GM18507 (cell line): ENCODE results near the gene GALNT13.

Source experiments
- DNase-seq: peaks from one replicate; pipeline ENCODE4 v3.0.0; 2011; ENCODE audit warnings: low read depth; ENCODE audit not compliant: insufficient read length; ENCODE audit errors: extremely low spot score
- FAIRE-seq: peaks from 2 replicates; lab custom pipeline; 2011; peaks lifted over from hg19 to GRCh38; lab: Jason Lieb, UNC

The GALNT13 gene

DNA sequence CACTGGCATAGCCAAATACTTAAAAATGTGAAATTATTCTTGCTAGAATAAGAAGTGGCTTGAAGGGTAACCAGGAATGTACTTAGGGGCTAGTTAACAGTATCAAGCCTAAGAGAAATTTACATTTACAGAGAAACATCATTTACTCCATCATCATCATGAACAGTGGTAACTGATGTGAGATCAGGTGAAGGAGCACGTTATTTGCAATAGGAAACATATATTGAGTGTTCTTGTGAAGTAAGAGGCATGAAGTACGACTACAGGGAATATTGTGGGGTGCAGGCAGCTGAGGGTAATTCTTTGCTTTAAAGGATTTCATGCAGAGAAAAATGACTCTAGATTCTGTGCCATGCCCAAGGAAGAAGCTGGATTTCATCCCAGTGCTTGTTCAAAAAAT, 220.8 kb downstream of the GALNT13 start:
- DNase-seq (no peak), FAIRE-seq (no peak)

DNA sequence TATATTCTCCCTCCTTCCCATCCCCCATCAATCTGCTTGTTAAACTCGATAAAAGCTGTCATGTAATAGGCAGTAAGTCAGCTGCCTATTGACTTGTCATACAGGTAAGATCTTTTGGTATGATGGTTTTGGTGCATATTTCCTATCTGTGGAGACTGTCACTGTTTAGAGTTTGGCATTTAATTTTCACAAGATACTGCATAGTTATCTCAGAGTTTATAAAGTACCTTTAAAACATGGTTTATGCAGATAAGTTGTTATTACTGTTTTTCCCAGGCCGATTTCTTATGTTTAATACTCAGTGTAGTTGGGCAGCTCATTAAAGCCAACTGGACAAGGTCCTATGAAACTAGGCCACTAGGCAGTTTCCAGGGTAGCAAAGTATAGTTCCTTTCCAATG, 222.1 kb downstream of the GALNT13 start:
- DNase-seq (no peak), FAIRE-seq (no peak)

DNA sequence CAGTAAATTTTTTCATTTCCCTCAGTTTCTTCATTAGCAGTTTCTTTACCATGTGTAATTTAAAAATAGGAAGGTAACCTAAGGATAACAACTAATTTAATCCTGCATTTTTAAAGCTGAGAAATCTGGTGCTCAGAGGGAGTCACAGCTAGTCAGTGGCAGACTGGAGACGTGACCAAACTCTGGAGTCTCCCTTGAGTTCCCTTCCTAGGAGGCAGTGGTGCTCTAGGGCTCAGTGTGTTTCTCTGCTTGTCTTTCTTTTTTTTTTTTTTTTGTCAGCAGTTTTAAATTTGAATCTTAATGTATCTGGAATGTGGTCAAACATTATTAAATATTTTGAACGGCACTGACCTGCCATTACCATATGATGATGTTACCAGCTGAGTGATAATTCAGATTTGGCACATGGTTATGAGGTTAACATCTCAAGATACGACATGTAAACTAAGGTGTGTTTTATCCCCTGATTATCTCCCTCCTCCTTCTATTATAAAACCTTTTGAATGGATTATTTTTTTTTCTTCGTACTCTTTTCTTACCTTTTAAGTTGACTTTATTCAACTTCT, 226.2 kb downstream of the GALNT13 start:
- no peak for DNase-seq
- FAIRE-seq, result no peak

DNA sequence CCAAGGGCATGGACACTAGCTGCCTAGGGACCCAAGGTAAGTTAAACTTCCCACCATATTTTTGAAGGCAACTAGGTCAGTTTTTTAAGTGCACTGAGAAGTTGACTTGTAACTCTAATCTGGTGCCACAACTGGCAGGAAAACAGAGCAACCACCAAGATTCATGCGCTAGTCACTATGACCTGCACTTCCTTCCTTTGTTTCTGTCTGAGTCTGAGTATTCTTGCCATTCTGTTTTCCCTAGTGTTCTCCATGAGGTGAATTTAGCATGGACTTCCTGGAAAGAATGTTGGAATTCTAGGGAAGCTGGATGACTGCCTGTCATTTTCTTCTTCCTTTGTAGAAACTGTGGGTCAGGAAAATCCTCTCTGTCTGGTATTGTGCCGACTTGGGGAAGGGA, 249.0 kb downstream of the GALNT13 start:
- no peak for FAIRE-seq
- DNase-seq, result no peak

DNA sequence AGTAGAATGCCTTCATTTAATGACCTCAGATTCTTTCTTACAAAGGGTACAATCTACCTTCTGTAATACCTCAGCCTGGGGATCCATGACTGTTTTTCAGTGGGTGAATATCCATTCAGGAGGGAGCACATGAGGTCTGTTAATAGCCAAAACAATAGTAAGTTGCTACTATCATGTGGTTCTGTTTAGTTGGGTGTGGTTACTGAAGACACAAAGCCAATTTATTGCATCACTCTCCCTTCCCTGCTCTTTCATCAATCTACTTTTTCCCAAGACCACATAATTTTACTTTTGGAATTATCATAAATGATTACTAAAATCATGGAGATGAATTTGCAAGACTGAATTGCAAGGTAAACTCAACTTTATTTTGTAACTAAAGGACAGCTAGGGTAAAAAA, 254.2 kb downstream of the GALNT13 start:
- no peak for DNase-seq
- FAIRE-seq, result no peak

DNA sequence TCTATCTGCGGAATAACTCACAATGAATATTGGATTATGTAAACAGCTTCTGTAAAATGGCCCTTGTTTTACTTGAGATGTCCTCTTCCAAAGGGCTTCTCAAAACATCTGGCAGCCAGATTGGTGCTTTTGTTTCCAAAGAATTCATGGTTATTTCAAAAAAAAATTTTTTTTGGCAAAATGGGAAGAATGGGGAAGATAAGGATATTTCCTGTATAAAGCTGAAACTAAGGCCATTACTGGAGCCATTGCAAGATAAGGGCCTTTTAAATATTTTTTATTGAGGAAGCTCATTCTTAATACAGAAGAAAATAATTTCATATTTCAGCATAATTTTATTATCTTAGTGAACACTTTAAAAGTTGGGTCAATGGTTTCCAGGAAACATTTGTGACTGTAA, 259.1 kb downstream of the GALNT13 start:
- no peak for FAIRE-seq
- no peak for DNase-seq

DNA sequence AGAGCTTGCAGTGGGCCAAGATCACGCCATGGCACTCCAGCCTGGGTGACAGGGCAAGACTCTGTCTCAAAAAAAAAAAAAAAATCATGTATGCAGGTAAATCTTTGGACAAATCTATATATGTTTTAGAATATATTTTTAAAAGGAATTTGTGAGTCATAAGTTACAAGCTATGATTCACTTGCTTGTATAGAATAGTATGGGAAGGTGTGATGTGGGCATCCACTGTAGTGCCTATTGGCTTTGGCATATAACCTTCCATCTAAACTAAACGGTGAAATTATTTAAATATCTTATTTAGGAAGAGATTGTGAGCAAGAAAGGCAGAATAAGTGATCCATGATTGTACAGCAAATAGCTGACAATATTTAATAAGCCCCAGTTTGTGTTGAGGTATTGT, 261.1 kb downstream of the GALNT13 start:
- FAIRE-seq, result no peak

DNA sequence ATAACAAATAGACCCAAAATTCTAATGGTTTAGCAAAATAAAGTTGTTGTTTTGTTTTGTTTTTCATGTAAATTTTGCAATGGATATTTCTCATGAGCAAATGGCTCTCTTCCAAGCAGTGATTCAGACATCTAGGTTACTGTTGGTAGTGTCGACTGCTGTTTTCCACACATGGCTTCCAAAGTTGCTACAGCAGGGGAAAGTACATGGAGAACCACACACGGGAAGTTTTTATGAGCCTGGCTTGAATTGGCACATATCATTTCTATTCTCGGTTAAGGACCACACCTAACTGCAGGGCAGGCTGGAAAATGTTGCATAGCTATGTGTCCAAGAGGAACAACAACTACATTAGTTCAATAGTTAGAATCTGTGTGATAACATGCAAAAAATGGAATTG, 262.1 kb downstream of the GALNT13 start:
- DNase-seq (no peak), FAIRE-seq (no peak)

More for the DNA sequence above, 261.1 kb downstream of the GALNT13 start:
- no peak for DNase-seq

DNA sequence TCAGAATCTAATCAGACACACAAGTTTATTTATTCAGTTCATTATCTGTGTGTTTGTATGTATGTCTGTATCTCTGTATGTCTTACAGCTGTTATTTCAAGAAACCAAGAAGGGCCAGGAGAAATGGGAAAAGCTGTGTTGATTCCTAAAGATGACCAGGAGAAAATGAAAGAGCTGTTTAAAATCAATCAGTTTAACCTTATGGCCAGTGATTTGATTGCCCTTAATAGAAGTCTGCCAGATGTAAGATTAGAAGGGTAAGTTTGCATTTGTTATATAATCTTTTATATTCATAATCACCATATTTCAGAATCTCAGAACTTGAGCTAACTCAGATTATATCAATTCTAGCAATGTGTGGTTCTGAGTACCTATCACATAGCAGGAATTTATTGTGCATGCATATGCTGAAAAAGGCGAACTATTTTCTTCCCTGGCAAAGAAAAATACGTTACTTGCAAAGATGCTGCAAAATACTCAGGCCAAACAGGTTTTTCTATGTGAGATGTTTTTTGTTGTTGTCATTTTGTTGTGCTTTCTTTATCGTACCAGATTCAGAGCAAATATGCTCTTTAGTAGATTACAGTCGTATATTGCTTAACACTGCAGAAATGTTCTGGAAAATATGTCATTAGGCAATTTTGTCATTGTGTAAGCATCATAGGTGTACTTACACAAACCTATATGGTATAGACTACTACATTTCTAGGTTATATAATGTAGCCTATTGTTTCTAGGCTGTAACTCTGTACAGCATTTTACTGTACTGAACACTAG, 268.7 kb downstream of the GALNT13 start:
- DNase-seq, result no peak
- no peak for FAIRE-seq

DNA sequence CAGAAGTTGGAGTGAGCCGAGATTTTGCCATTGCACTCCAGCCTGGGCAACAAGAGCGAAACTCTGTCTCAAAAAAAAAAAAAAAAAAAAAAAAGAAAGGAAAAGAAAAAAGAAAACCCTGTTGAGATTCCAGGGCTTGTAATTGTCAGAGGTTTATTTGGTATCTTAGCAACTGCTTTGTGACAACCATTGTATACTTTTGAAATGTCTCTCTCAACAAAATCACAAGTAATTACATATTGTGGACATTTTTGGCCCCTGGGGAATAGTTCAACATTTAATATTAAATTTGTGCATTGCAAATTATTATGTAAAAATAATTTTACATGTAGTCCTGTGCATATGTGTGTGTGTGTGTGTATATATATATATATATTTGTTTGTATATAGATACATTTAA, 270.8 kb downstream of the GALNT13 start:
- DNase-seq, result no peak
- FAIRE-seq, result no peak

DNA sequence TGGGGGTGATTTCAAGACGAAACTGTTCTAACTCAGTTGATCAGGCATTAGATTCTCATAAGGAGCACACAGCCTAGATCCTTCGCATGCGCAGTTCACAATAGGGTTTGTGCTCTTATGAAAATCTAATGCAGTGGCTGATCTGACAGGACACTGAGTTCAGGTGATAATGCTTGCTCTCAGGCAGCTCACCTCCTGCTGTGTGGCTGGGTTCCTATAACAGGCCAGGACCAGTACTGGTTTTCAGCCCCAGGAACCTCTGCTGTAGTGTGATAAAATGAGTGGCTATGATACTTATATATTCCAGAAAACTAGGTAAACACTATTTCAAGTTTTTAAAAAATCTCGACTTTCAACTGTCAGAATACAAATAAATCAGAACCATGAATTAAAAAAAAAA, 271.4 kb downstream of the GALNT13 start:
- FAIRE-seq (no peak), DNase-seq (no peak)

DNA sequence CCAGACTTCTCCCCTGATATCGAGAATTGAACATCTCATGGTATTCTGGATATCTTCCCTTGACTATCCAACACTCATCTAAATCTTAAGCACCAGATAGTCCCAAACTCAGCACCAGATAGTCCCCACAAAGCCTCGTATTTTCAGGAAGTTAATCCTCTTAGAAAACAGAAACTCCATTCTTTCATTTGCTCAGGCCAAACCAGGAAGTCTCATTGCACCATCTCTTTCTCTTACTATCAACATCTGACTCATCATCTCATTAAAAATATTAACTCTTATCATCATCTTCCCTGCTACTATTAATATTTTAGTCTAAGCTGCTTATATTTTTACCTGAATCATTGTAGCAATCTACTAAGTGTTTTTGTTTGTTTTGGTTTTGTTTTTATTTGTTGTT, 286.4 kb downstream of the GALNT13 start:
- no peak for FAIRE-seq
- no peak for DNase-seq

DNA sequence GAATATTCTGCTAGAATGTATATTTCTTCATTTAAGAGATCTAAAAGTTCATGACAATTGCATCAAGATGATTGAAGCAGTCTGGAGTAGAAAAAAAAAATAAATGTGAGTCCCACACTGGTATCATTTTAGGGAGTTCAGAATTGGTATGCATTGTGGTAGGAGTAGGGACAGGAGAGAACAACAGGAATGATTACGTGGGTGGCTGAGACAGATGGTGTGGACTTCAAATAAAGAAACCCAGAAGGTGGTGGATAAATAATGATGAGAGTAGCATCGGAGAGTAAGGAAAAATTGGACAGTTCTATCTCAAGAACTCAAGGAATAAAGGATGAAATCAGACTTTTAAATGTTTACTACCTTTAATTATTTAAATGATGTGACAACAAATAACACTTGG, 289.6 kb downstream of the GALNT13 start:
- no peak for DNase-seq
- FAIRE-seq, result no peak

DNA sequence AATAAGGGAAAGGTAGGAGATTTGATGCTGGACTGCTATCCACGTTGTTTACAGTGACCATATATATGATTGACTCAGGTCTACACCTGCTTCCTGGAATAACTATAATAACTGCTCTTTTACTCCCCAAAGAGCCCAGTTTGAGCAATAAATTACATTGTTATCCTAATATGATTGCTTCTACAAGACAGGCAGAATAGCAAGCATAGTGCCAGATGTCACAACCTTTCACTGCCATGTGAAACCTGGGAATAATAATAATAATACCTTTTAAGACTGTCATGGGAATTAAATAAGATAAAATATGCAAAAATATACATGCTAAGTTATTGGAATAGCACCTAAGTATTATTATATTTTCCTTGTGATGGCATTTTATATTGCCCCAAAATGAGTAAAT, 298.7 kb downstream of the GALNT13 start:
- no peak for DNase-seq
- FAIRE-seq, result no peak

DNA sequence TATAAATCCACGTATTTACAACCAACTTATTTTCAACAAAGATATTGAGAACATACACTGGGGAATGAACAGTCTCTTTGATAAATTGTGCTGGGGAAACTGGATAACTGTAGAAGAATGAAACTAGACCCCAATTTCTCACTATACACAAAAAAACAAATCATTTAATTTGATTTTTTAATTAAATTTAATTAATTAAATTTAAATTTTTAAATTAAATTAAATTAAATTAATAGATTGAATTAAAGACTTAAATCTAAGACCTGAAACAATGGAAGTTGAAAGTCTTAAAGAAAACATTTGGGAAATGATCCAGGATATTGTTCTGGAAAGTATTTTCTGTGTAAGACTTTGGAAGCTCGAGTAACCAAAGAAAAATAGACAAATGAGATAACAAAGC, 301.4 kb downstream of the GALNT13 start:
- FAIRE-seq (no peak), DNase-seq (no peak)

DNA sequence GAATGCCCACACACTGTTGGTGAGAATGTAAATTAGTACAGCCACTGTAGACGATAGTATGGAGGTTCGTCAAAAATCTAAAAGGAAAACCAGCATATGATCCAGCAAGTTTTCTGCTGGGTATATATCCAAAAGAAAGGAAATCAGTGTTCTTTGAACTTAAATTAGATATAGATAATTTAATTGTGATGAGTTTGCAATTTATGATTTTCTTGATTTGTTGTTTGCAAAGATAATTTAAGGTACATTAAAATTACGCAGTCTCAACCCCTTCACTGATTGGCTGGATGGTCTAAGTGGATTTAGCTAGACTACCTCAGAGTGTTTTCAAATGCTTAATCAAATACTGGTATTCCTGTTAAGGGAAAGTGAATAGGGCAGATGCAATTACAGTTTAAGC, 302.2 kb downstream of the GALNT13 start:
- DNase-seq (no peak), FAIRE-seq (no peak)

DNA sequence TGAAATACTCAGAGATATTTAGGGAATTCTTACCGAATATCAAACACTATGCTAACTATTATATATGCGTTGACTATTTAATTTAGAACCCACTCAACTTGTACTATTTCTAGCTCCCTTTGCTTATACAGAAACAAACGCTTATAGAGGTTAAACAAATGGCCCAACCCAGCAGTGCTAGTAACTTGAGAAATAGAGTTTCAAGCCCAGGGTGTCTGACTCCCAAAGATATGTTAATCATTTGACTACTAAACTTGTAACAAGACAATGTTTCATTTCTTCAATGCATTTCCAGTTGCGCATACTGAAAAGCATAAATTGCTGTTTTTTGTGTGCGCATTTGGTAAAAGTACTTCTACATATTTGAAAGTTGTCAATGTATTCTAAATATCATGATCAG, 310.3 kb downstream of the GALNT13 start:
- DNase-seq, result no peak
- FAIRE-seq, result no peak

DNA sequence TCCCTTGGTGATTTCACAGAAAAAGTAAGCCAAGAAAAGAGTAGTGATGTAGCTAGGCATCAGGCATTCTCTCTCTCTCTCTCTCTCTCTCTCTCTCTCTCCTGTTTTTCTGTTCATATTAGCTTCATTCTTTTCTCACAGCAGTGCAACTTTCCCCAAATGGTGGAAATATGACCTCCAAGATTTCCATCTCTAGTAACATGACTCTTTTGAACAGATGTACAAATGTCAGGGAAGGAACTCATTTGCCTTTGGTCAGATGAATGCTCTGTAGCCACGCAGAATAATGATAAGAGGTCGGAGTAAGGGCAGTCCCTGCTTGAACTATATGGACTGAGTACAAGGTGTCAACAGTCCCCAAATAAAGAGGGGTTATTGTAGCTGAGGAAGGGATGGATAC, 316.2 kb downstream of the GALNT13 start:
- DNase-seq, result no peak
- no peak for FAIRE-seq

DNA sequence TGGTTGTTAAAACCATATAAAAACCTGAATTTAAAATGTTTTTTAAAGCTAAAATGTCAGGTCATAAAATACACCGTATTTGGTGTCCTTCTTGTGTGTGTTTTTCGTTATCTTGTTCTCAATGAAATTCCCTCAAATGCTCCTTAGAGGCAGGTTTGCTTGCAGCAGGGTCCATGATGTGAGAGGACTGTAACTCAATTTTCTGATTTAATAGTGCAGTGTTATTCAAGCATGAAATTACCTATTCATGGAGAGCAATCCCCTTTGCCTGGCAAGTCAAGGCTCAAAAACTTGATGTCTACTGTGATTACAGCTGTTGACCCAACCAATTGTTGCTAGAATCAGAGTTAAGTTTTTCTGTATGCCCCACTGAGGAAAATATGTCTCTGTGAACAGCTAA, 318.2 kb downstream of the GALNT13 start:
- FAIRE-seq (no peak), DNase-seq (no peak)

DNA sequence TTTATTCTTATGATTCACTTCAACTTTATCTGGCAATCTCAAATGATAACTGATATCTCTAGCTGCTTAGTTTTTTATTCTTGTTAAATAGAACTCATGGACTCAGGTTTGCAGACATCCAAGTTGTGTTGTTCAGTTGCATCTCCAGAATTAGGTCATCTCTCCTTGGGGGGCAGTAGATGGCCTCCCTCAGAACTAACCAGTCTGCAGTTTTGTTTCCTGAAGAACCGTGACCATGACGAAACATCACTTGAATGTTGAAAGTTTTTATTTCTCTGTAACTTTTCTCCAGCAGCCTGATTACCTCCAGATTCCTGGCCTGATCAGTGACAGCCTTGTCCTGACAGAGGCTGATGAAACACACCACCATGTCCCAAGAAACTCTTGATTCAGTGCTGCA, 321.5 kb downstream of the GALNT13 start:
- FAIRE-seq, result no peak

DNA sequence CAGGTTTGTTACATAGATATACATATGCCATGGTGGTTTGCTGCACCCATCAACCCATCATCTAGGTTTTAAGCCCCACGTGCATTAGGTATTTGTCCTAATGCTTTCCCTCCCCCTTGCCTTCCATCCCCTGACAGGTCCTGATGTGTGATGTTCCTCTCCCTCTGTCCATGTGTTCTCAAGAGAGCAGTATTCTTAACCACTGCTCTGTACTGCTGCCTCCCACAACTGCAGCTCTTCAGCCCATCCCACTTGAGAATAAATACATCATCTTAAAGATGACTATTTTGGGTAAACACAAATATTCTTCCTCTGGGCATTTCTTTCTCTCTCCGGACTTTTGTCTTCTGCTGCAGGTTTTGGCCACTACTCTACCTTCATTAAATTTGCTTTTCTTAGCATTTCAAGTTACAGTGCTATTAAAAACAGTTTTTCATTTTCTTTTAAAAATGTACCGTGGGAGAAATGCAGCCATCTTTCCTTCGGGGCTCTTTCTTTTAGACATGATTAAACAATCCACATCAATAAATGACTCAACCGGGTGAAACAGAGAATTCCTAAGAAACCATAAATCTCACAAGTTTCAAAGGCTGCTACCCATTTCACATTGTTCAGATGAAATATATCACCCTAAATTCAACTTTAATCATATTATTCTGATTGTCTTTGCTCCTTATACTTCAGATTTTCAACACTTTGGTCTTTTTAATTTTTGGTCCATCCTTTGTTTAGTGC, 323.4 kb downstream of the GALNT13 start:
- DNase-seq (no peak), FAIRE-seq (no peak)

More for the DNA sequence above, 321.5 kb downstream of the GALNT13 start:
- no peak for DNase-seq
